Measurements from ENCODE around the gene ELAC2.

GRCh38 chr17:12998874-12999273 lies 19.0 kb downstream of the ELAC2 start:
- TF ChIP-seq TBL1XR1 (IDR thresholded peaks at IDR 0.05; ENCODE audit: low read depth, low read length) (no peak), TAF1 (IDR thresholded peaks at IDR 0.05; ENCODE audit: borderline replicate concordance, low read depth, low read length) (no peak), REST (IDR thresholded peaks at IDR 0.05; ENCODE audit: low read depth, low read length) (no peak), CBX5 (IDR thresholded peaks at IDR 0.05; ENCODE audit: low read depth) (no peak), ZZZ3 (IDR thresholded peaks at IDR 0.05; ENCODE audit: control insufficient read depth, insufficient read length, low read depth) (no peak), CTCF (IDR thresholded peaks at IDR 0.05 in 2 of 3, conservative IDR thresholded peaks at IDR 0.05 in 1 of 3; ENCODE audit: control insufficient read depth in 2 of 3, extremely low read depth in 1 of 3, insufficient read depth in 1 of 3, low read depth in 3 of 3, low read length in 3 of 3) (no peak), ATF3 (IDR thresholded peaks at IDR 0.05; ENCODE audit: borderline replicate concordance, extremely low read depth, low read depth, low read length) (no peak), ELK1 (IDR thresholded peaks at IDR 0.05; ENCODE audit: low read depth, low read length) (no peak), POLR2A (IDR thresholded peaks at IDR 0.05; ENCODE audit: low read depth, low read length) (no peak), NRF1 (conservative IDR thresholded peaks at IDR 0.05; ENCODE audit: low read depth, low read length) (no peak), TCF12 (IDR thresholded peaks at IDR 0.05; ENCODE audit: low read depth, low read length) (no peak), SMC3 (IDR thresholded peaks at IDR 0.05; ENCODE audit: borderline replicate concordance, low read length) (no peak), EZH2 (IDR thresholded peaks at IDR 0.05; ENCODE audit: borderline replicate concordance, control insufficient read depth, low read depth, low read length) (no peak)
- TF ChIP-seq, protein P1, sequence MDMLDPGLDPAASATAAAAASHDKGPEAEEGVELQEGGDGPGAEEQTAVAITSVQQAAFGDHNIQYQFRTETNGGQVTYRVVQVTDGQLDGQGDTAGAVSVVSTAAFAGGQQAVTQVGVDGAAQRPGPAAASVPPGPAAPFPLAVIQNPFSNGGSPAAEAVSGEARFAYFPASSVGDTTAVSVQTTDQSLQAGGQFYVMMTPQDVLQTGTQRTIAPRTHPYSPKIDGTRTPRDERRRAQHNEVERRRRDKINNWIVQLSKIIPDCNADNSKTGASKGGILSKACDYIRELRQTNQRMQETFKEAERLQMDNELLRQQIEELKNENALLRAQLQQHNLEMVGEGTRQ (IDR thresholded peaks at IDR 0.05; ENCODE audit: borderline replicate concordance, low read depth, low read length) = no peak

All from GM12878 (cell line).